HG02852 (cell line): ENCODE results near the gene OR8B8.
"Not testable (repeated sequence)": the region's sequence is repeated elsewhere in the genome, so short reads cannot be mapped to it uniquely, and the experiment has no call there.

Experiments used
- ATAC-seq: cut with Tn5 transposase; IDR thresholded peaks from one replicate; pipeline ENCODE4 v1.9.1; 2021; ENCODE audit warnings: mild to moderate bottlenecking, moderate library complexity; ENCODE audit not compliant: unreplicated experiment

The OR8B8 gene

GRCh38 chr11:124442442-124442841 lies 3.1 kb downstream of the OR8B8 start:
- no peak for ATAC-seq

- ATAC-seq, result no peak
Observed at GRCh38 chr11:124441519-124441918, 4.0 kb downstream of the OR8B8 start.

- no peak for ATAC-seq
Observed at GRCh38 chr11:124441081-124441480, 4.4 kb downstream of the OR8B8 start.

DNA sequence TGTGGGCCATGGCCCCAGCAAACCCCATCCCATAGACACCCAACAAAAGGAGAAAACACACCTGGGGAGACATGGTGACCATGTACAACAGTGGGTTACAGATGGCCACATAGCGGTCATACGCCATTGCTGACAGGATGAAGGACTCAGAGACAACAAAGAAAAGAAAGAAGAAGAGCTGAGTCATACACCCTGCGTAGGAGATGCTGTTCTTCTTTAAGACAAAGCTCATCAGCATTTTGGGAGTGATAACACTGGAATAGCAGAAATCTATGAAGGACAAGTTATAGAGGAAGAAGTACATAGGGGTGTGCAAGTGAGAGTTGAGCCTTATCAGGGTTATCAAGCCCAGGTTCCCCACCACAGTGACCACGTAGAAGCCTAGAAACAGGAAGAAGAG lies 4.9 kb downstream of the OR8B8 start:
- ATAC-seq, result no peak

GRCh38 chr11:124434699-124435098 lies 10.8 kb downstream of the OR8B8 start:
- no peak for ATAC-seq

GRCh38 chr11:124429599-124429998 lies 15.9 kb downstream of the OR8B8 start:
- no peak for ATAC-seq

DNA sequence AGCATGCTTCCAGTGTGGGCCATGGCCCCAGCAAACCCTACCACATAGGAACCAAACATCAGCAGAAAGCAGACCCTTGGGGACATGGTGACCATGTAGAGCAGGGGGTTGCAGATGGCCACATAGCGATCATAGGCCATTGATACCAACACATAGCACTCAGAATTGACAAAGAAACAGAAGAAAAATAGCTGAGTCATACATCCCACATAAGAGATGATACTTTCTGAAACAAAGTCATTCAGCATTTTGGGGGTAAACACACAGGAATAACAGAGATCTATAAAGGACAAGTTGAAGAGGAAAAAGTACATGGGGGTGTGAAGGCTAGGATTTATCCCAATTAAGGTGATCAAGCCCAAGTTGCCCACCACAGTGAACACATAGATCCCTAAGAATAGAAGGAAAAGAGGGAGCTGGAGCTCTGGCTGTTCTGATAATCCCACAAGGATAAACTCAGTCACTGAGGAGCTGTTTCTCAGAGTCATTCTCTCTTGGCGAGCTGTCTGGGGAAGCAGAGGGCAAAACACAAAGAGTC lies 21.0 kb downstream of the OR8B8 start, which contains the start of gene OR8B4:
TSS of gene OR8B4 (minus strand) at position 488 of the 538 bp plus-strand sequence. CDS start at position 488, 0 bp downstream.
- no peak for ATAC-seq

GRCh38 chr11:124421043-124421442 lies 24.5 kb downstream of the OR8B8 start:
- ATAC-seq, result no peak

- no peak for ATAC-seq
Observed at GRCh38 chr11:124415356-124415923, 30.1 kb downstream of the OR8B8 start.

DNA sequence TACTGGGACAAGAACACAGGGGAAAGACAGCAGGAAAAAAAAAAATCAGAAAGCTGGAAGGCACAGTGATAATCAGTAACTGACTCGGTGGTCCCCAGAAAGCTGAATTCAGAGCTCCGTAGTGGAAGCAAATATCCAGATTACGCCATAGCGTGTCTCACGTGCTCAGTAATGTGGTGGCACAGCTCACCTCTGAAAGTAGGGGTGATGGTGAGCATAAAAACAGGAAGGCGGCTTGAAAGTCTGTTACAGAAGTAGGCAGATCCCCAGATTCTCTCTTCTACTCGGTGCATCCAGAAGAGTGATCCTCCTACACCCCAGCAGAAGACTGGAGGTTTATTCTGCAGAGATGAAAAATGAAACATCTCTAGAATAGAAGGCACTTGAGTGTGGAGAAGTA lies 35.6 kb downstream of the OR8B8 start:
- ATAC-seq, result no peak

GRCh38 chr11:124405581-124405980 lies 39.9 kb downstream of the OR8B8 start:
- no peak for ATAC-seq

- not testable (repeated sequence) for ATAC-seq
Observed at GRCh38 chr11:124403186-124403585, 42.3 kb downstream of the OR8B8 start.

- ATAC-seq, result peak; percentile 92
Observed at GRCh38 chr11:124402326-124402922, 43.1 kb downstream of the OR8B8 start.

DNA sequence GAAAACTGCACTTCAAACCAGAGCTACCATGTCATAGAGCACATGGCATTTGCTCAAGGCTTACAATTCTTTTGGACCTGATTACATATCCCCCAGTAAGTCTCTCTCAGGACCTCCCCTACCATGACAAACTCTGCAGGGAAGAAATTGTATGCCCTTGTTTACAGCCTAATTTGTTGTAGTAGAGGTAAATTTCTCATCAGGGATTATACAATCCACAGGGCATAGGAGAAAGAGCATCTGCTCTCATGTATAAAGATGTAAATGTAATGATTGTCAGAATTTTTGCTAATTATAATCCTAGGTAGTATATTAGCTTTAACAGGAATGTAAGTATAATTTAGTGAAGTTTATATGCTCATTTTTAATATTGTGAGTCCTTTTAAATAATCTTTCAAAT lies 46.6 kb downstream of the OR8B8 start, which contains the start of gene OR8B3:
TSS of gene OR8B3 (minus strand) at position 101 of the 400 bp plus-strand sequence. CDS start 1,673 bp downstream, outside the sequence.
- ATAC-seq, result no peak

DNA sequence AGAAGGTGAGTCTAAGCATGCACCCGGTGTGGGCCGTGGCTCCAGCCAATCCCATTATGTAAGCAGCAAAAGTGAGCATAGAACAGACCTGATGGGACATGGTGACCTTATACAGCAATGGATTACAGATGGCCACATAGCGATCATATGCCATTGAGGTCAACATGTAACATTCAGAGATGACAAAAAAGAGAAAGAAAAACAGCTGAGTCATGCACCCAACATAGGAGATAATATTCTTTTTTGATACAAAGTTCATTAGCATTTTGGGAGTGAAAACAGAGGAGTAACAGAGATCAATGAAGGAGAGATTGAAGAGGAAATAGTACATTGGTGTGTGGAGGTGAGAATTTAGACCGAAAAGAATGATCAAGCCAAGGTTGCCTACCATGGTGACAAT lies 48.6 kb downstream of the OR8B8 start:
- not testable (repeated sequence) for ATAC-seq

GRCh38 chr11:124394408-124394807 lies 51.1 kb downstream of the OR8B8 start:
- no peak for ATAC-seq
